SK-N-MC (cell line): ENCODE data around the gene IPPK.
"Not testable (repeated sequence)": the region's sequence is repeated elsewhere in the genome, so short reads cannot be mapped to it uniquely, and the experiment has no call there.

Experiments used
- EZH2 ChIP-seq: fragments of 200-600 bp; sonication (generic); IDR thresholded peaks from one replicate; pipeline ENCODE4 v1.6.1; 2017; ENCODE audit warnings: antibody characterized with exemption
- FOXP2 ChIP-seq: optimal IDR thresholded peaks from 2 replicates; pipeline ENCODE3; 2011; ENCODE audit warnings: mild to moderate bottlenecking, moderate library complexity; ENCODE audit not compliant: insufficient read depth; ENCODE audit errors: extremely low read length, control extremely low read depth
- POLR2AphosphoS5 ChIP-seq: IDR thresholded peaks from 2 replicates; pipeline ENCODE4 v1.6.1; 2012; ENCODE audit warnings: mild to moderate bottlenecking, low read depth, low read length, borderline replicate concordance

DNA sequence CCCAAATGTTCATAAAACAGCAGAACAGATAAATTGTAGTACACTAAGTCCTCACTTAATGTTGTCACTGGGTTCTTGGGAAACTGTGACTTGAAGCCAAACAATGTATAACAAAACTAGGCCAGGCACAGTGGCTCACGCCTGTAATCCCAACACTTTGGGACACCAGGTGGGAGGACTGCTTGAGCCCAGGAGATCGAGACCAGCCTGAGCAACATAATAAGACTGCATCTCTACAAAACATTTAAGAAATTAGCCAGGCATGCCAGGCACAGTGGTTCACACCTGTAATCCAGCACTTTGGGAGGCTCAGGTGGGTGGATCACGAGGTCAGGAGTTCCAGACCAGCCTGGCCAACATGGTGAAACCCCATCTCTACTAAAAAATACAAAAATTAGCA is 46.0 kb downstream of the IPPK start:
- TF ChIP-seq EZH2, POLR2AphosphoS5, FOXP2: not testable (repeated sequence)
